Loucy (cell line): ENCODE results near the gene CAMK2N1.

Source experiments
- CTCF ChIP-seq: fragments of 200-600 bp; sonication (generic); conservative IDR thresholded peaks from 2 replicates; pipeline ENCODE4 v1.5.1; 2014; ENCODE audit warnings: mild to moderate bottlenecking, antibody characterized with exemption, low read length
- EZH2phosphoT487 ChIP-seq: fragments of 200-600 bp; IDR thresholded peaks from 2 replicates; pipeline ENCODE4 v1.6.1; 2018; ENCODE audit warnings: antibody characterized with exemption, mild to moderate bottlenecking, moderate library complexity, borderline replicate concordance

DNA sequence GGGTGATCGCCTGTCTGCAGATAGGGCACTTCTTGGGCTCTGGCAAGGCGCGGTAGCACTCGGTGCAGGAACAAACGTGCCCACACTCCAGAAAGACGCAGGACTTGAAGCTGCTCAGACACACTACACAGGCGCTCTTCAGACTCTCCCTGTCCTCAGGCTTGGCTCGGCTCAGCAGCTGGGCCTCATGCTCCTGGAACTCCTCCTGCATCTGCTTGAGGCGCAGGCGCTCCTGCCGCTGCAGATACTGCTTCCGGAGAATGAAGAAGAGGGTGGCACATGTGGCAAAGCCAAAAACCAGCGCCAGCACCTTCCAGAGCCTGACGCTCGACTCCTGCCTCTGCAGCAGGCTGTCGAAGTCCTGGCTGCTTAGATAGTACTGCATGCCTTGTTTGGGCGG, 14.7 kb upstream of the CAMK2N1 start:
- TF ChIP-seq CTCF: no peak
- no peak for TF ChIP-seq EZH2phosphoT487
